Measurements from ENCODE around the gene RNF212B.
"Not testable (repeated sequence)": the region's sequence is repeated elsewhere in the genome, so short reads cannot be mapped to it uniquely, and the experiment has no call there.

Gene RNF212B

GRCh38 chr14:23237772-23238594 is at the start of gene RNF212B:
TSS of gene RNF212B (plus strand) at chr14:23237936. CDS start at chr14:23240346, 2,410 bp downstream.
- DNase-seq (ENCODE audit: low spot score): peak; percentile 84

- DNase-seq (ENCODE audit: low spot score): no peak
Measured at GRCh38 chr14:23193432-23193831, 44.3 kb upstream of the RNF212B start.

- no peak for DNase-seq (ENCODE audit: low spot score)
Measured at GRCh38 chr14:23195552-23196101, 42.1 kb upstream of the RNF212B start.

GRCh38 chr14:23196487-23196886 is 41.2 kb upstream of the RNF212B start:
- DNase-seq (ENCODE audit: low spot score): not testable (repeated sequence)

GRCh38 chr14:23199141-23199540 is 38.6 kb upstream of the RNF212B start:
- DNase-seq (ENCODE audit: low spot score): not testable (repeated sequence)

GRCh38 chr14:23202001-23202400 is 35.7 kb upstream of the RNF212B start:
- DNase-seq (ENCODE audit: low spot score): no peak

- DNase-seq (ENCODE audit: low spot score): no peak
Measured at GRCh38 chr14:23206422-23207145, 31.2 kb upstream of the RNF212B start.

- no peak for DNase-seq (ENCODE audit: low spot score)
Measured at GRCh38 chr14:23207146-23207540, 30.6 kb upstream of the RNF212B start.

- no peak for DNase-seq (ENCODE audit: low spot score)
Measured at GRCh38 chr14:23208324-23208723, 29.4 kb upstream of the RNF212B start.

GRCh38 chr14:23209651-23210423 is 27.9 kb upstream of the RNF212B start:
- DNase-seq (ENCODE audit: low spot score): no peak

GRCh38 chr14:23215421-23215820 is 22.3 kb upstream of the RNF212B start:
- no peak for DNase-seq (ENCODE audit: low spot score)

GRCh38 chr14:23217032-23218020 is 20.4 kb upstream of the RNF212B start:
- DNase-seq (ENCODE audit: low spot score): no peak

- no peak for DNase-seq (ENCODE audit: low spot score)
Measured at GRCh38 chr14:23219075-23219474, 18.7 kb upstream of the RNF212B start.

- not testable (repeated sequence) for DNase-seq (ENCODE audit: low spot score)
Measured at GRCh38 chr14:23224958-23225357, 12.8 kb upstream of the RNF212B start.

- no peak for DNase-seq (ENCODE audit: low spot score)
Measured at GRCh38 chr14:23227566-23227965, 10.2 kb upstream of the RNF212B start.

- no peak for DNase-seq (ENCODE audit: low spot score)
Measured at GRCh38 chr14:23228812-23229211, 8.9 kb upstream of the RNF212B start.

GRCh38 chr14:23232241-23232808 is 5.4 kb upstream of the RNF212B start:
- DNase-seq (ENCODE audit: low spot score): not testable (repeated sequence)

- no peak for DNase-seq (ENCODE audit: low spot score)
Measured at GRCh38 chr14:23240661-23241060, 2.9 kb downstream of the RNF212B start.

GRCh38 chr14:23241061-23241715 is 3.5 kb downstream of the RNF212B start:
- not testable (repeated sequence) for DNase-seq (ENCODE audit: low spot score)

GRCh38 chr14:23242076-23242475 is 4.3 kb downstream of the RNF212B start:
- no peak for DNase-seq (ENCODE audit: low spot score)
